HFF-Myc (cell line): ENCODE measurements around the gene LHPP.

Source experiments
- DNase-seq: peaks from one replicate; pipeline ENCODE4 v3.0.0-alpha.2; 2011; ENCODE audit warnings: low read depth; ENCODE audit errors: extremely low read depth
- H3K4me3 ChIP-seq: replicated peaks from 2 replicates; pipeline ENCODE4 v1.5.1; 2011; ENCODE audit warnings: low read depth, mild to moderate bottlenecking, control low read depth, low read length
- CTCF ChIP-seq: IDR thresholded peaks from 2 replicates; pipeline ENCODE4 v1.5.1; 2012; ENCODE audit warnings: mild to moderate bottlenecking, low read depth, low read length, control low read depth; ENCODE audit errors: missing control alignments

LHPP gene

DNA sequence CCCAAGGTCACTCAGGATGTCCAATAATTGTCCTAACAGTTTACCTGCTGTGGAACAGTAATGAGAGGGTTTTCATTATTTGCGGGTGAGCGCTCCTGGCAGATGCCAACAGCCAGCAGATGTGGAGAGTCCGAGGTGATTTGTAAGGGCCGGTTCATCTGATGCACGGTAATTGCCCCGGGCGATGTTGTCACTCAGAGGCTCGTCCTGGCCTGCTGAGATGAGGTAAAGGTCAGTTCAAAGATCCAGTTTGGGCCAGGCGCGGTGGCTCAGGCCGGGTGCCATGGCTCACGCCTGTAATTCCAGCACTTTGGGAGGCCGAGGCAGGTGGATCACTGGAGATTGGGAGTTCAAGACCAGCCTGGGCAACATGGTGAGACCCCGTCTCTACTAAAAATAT is 16.9 kb downstream of the LHPP start:
- TF ChIP-seq CTCF, result no peak
- no peak overlapping the region for H3K4me3 ChIP-seq
- no peak for DNase-seq

GRCh38 chr10:124480860-124481259 is 19.2 kb downstream of the LHPP start:
- DNase-seq, result no peak
- no peak for TF ChIP-seq CTCF

GRCh38 chr10:124481717-124482116 is 20.1 kb downstream of the LHPP start:
- no peak overlapping the region for H3K4me3 ChIP-seq
- no peak for DNase-seq
- no peak for TF ChIP-seq CTCF

More at GRCh38 chr10:124480860-124481259, 19.2 kb downstream of the LHPP start:
- no peak overlapping the region for H3K4me3 ChIP-seq

DNA sequence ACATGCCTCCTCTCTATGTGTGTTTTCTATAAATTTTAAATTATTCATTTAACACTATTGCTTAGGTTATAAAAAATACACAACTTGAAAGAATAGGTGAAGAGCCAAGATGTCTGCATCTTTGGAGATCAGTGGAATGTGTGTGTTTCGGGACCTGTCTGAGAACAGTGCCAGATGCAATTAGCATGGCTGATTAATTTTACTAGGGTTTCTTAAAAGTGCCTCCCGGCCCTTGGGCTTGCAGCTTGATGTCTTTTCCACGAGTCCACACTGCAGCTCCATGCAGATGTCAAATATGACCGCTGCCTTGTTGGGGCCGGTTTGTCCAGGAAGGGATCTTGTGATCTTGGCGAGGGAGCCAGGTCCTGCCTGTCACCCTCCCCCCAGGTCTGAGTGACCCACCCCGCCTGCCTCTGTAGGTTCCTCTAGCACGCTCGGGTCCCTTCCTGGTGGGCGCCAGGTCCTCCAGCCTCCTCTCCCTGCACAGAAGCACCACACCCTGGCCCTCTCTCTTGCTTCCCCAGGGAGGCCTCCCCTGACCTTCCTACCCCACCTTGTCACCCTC is 20.7 kb downstream of the LHPP start:
- H3K4me3 ChIP-seq, result no peak overlapping the region
- DNase-seq, result no peak
- TF ChIP-seq CTCF, result no peak

- DNase-seq, result no peak
- H3K4me3 ChIP-seq, result no peak overlapping the region
- TF ChIP-seq CTCF, result no peak
Measured at GRCh38 chr10:124482876-124483275, 21.3 kb downstream of the LHPP start.

GRCh38 chr10:124484031-124484430 is 22.4 kb downstream of the LHPP start:
- no peak for DNase-seq
- TF ChIP-seq CTCF, result no peak
- no peak overlapping the region for H3K4me3 ChIP-seq

DNA sequence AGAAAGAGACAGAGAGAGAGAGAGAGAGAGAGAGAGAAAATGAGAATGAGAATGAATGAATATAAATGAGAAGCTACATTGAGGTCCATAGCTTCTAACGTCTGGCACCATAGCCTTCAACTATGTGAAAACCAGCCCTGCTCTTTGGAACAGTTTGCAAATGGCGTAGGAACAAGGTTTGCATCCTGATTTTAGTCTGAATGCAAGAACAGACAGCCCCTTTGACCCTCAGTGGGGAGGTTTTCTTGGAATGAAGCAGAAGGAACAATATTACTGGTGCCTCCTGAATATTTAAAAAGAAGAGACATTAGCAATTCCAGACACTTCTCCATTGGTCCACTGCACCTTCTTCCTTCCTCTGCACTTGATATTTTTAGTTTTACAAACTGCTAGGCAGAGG is 23.0 kb downstream of the LHPP start:
- TF ChIP-seq CTCF, result no peak
- H3K4me3 ChIP-seq, result no peak overlapping the region
- DNase-seq, result no peak
